ENCODE measurements around the gene CISD1.
A peak's percentile ranks its signal among the peaks of the same experiment; 100 is the strongest.

The CISD1 gene

DNA sequence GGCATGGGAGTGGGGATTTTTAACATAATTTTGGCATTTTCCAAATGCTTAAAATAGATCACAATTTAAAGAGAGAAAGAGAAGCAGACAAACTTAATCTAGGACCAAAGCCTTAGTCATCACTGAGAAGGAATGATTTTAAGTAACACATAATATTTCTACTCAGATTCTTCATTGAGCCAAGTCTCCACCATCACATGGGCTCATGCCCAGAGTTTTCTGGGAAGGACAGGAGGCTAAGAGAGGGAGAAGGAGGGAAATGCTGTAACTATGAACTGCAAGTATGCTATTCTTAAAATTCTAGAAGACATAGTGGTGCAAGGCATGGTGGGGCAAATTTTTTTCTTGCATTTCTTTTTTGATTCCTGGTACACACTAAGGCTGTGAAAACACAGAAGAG is 42.1 kb downstream of the CISD1 start:
- no peak for DNase-seq (ENCODE audit: low spot score)

DNA sequence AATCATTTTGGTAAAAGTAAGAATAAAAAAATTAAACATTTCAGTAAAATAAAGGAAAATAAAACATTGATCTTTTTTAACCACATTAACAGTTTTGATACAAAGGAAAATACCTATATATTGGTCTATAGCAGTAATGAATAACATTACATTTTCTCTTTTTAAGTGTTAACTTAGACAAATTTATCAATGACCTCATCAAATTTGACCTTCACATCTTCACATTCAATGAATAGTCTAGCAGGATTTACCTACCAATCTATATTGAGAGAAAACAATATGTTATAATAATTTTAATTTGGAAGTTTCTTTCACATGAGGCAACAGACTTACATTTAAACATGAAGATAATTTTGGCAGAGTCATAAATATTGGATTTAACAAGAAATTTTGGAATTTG is 47.9 kb downstream of the CISD1 start:
- no peak for DNase-seq (ENCODE audit: low spot score)

DNA sequence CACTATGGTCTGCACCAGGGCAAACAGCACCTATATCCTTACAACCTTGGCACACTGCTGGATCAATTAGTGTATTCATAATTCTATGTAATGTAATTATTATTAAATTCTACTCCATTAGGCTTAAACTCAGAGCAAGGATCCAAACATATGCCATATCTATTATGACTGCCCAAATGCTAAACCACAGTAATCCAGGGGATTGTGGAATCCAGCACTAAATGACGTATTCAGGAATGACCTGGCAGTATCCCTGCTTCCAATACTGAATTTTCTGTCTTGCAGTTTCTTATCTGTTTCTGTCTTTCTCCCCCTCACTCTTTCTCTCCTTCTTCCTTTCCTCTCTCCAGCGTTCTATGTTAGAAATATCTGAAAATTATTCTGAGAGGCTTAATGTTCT is 49.4 kb downstream of the CISD1 start:
- DNase-seq (ENCODE audit: low spot score): no peak

DNA sequence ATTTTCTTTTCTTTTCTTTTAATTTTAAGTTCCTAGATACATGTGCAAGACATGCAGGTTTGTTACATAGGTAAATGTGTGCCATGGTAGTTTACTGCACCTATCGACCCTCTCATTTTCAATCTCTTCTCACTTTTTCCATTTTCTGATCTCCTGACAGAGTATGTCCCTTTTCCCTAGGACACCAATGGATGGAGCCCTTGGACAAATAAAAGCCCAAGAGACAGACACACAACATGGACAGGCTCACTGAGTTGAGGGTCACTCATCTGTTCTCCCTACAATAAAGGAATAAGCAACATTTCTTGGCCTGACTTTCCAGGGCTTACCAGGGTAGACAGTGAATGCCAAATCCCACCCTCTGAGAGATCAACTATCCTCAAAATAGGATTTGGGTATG is 50.6 kb downstream of the CISD1 start:
- no peak for DNase-seq (ENCODE audit: low spot score)

DNA sequence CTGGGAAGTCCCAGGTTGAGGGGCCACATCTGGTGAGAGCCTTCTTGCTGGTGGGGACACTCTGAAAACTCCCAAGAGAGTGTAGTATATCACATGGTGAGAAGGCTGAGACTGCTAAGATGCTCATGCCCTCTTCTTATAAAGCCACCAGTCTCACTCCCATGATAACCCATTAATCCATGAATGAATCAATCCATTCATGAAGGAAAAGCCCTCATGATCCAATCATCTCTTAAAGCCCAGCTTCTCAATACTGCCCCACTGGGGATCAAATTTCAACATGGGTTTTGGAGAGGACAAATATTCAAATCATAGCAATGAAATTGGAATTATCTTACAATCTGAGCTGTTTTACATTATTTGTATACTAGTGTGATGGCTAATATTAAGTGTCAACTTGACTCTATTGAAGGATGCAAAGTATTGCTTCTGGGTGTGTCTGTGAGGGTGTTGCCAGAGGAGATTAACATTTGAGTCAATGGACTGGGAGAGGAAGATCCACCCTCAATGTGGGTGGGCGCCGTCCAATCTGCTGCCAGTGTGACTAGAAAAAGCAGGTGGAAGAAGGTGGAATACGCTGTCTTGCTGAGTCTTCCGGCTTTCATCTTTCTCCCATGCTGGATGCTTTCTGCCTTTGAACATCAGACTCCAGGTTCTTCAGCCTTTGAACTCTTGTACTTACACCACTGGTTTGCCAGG is 51.5 kb downstream of the CISD1 start:
- DNase-seq (ENCODE audit: low spot score): no peak

DNA sequence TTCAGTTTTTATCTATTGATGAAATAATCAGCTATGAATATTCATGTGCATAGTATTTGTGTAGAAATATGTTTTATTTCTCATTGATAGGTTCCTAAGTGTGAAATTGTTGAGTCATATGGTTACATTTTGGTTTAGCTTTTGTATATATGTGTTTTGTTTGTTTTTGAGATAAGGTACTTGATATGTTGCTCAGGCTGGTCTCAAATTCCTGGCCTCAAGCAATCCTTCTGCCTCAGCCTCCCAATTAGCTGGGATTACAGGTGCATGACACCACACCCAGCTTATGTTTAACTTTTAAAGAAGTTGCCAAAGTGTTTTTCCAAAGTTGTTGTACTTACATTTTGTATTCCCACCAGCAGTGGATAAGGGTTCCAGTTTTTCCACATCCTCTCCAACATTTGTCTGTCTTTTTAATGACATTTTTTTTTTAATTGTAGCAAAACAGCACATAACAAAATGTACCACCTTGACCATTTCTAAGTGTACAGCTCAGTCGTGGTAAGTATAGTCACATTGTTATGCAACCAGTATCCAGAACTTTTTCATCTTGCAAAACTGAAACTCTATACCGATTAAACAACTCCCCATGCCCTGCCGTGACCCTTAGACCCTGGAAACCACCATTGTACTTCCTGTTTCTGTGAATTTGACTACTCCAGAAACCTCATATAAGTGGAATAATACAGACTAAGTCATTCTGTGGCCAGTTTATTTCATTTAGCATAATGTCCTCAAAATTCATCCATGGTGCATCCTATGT is 53.3 kb downstream of the CISD1 start:
- peak; percentile 11 for DNase-seq (ENCODE audit: low spot score)

DNA sequence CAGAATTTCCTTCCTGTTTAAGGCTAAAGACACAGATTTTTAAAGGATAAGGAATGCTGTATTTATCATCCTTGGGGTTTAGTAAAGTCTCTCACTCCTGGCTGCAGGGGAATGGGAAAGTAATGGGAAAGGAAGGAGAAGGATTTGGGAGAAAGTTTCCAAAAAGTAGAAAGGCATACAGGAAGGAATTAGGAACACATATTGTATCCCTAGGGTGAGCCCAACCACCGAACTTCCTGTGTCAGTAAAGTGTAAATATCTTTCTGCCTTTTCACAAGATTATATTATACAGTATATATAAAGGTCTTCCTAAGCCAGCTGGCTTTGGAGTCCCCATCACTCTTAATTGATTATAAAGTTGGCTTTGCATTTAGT is 53.9 kb downstream of the CISD1 start:
- no peak for DNase-seq (ENCODE audit: low spot score)

DNA sequence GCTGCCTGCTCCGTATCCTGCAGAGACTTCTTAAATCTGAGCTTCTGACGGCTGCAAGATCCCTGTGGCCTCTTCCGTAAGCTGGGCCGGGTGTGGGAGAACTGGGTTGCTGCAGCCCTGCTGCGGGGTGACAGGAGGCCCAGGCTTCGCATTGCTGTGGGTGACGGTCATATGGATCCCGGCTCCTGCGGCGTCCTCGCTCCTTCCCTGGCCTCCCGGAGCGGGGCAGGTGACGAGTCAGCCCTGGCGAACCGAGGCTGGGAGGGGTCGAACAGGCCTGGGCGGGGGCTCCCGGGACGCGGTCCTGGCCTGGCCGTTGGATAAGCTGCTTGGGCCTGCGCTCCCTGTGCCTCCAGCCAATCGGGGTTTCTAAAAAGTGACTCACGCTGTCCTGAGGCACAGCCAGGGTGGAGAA is 58.0 kb downstream of the CISD1 start:
- no peak for DNase-seq (ENCODE audit: low spot score)

DNA sequence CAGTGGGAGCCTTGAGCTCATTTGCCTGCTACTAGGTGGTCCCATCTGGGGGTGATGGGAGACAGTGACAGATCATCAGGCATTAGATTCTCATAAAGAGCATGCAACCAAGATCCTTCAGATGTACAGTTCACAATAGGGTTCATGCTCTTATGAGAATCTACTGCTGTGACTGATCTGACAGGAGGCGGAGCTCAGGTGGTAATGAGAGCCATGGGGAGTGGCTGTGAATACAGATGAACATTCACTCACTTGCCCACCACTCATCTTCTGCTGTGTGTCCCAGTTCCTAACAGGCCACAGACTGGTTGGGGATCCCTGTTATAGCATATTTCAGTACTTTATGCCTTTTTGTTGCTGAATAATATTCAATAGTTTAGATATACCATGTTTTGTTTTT is 59.3 kb downstream of the CISD1 start:
- DNase-seq (ENCODE audit: low spot score): no peak

DNA sequence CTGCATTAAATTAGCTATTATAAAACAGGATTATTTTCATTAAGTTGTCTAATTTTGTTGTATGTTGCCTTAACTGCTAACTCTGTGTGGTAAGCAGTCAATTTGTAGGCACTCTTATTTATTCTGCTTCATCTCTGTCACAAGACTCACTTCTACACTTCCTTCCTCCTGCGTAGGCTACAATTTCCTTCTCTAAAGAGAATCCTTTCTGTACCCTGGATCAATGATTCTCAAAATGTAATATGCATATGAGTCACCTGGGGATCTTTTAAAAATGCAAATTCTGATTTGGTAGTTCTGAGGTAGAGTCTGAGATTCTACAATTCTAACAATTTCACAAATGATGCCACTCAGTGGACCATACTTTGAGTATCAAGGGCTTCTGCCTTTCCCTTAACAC is 61.5 kb downstream of the CISD1 start:
- no peak for DNase-seq (ENCODE audit: low spot score)

DNA sequence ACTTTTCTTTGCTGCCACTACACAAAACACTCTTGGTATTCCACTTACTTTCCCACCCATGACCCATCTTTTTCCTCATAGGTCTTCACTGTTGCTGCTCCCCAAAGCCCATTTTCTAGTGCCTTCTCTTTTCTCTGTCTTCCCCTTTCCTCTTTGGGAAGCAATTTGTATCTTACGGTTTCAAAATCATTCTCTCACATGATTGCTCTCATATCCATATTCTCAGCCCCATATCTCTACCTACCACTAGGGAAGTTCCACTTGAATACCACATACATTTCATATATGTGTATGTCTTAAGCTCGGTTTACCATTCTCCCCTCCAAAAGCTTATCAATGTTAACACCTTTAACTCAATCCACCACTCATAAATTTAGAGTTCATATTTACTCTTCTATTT is 62.7 kb downstream of the CISD1 start:
- no peak for DNase-seq (ENCODE audit: low spot score)

DNA sequence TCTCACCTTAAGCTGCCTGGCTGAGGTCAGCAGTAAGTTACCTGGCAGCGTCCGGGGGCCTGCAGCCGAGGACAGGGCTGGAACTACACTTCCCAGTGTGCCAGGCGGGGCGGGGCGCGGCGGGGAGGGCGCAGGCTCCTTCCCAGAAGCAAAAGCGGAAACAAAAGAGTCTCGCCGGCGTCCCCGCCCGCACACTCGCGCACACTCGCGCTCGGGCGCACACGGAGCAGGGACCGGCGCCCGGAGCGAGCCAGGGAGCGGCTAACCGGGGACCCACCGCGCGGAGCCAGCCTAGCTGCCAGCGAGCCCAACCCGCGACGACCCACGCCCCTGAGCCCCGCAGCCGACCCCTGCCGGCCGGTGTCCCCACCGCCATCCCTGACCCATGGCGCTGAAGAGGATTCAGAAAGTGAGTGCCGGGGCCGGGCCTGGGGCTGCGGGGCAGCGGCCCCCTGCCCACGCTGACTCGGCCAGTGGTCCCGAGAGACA is 65.9 kb downstream of the CISD1 start, which contains the start of gene UBE2D1:
TSS of gene UBE2D1 (plus strand) at position 190 of the 489 bp plus-strand sequence. CDS start at position 386, 196 bp downstream.
- DNase-seq (ENCODE audit: low spot score): peak; percentile 85

DNA sequence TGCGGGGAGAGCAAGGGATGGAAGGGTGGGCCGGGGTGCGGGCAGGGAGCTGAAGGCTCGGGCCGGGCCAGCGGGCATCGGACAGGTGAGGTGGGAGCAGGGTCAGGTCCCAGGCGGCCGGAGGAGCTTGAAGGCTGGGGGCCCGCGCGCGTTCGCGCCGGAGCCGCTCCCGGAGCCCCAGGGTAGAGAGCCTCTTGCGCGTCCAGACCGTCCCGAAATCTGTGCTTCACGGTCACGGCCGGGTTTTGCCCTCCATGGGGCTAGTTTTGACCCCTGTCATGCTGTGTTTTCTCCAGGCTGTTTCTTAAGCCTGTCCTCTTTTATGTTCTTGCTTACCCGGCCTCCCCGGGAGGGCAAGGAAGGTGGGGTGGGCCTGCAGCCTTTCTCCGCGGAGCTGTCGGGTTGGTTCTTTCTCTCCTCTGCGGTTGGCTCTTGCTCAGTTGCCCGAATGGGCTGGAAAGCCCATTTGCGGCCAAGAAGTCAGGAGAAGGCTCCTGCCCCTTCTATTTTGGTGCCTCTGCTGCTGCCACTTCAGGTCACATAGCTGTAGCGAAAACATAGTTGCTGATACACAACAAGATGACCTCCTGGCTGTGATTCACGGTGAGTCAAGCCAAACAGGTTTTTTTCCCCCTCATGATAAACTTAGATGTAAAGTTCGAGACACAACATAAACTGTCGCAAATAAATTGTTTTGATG is 66.5 kb downstream of the CISD1 start:
- DNase-seq (ENCODE audit: low spot score): peak; percentile 22

DNA sequence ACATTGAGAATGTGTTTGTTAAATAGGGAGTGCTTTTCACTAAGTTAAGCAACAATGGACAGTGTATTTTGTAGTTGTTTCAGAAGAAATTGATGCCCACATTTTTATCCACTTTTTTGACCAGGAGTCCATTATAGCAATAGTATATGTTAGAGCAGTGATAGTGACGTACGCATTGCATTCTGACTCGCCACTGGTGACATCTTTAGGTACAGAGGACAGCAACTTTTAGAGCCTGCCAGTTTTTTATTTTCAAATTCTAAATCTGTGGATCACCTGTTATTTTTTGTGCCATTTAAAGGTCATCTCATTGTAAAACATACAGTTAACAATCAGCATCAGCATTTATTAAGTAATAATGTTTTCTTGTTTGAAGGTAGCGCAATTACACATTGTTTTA is 67.3 kb downstream of the CISD1 start:
- DNase-seq (ENCODE audit: low spot score): no peak
